ENCODE results near the gene LTA. TPM values are rescaled to one million over a fixed set of nuclear protein-coding genes. Genes with fewer than 3 reads are reported as not detected.

Gene LTA, protein sequence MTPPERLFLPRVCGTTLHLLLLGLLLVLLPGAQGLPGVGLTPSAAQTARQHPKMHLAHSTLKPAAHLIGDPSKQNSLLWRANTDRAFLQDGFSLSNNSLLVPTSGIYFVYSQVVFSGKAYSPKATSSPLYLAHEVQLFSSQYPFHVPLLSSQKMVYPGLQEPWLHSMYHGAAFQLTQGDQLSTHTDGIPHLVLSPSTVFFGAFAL
- not detected in 2 replicates for total RNA-seq
- polyA plus RNA-seq (2012), result 0.18 TPM

DNA sequence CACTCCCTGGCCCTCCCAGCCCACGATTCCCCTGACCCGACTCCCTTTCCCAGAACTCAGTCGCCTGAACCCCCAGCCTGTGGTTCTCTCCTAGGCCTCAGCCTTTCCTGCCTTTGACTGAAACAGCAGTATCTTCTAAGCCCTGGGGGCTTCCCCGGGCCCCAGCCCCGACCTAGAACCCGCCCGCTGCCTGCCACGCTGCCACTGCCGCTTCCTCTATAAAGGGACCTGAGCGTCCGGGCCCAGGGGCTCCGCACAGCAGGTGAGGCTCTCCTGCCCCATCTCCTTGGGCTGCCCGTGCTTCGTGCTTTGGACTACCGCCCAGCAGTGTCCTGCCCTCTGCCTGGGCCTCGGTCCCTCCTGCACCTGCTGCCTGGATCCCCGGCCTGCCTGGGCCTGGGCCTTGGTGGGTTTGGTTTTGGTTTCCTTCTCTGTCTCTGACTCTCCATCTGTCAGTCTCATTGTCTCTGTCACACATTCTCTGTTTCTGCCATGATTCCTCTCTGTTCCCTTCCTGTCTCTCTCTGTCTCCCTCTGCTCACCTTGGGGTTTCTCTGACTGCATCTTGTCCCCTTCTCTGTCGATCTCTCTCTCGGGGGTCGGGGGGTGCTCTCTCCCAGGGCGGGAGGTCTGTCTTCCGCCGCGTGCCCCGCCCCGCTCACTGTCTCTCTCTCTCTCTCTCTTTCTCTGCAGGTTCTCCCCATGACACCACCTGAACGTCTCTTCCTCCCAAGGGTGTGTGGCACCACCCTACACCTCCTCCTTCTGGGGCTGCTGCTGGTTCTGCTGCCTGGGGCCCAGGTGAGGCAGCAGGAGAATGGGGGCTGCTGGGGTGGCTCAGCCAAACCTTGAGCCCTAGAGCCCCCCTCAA, at the start of gene LTA:
Gene LTA, plus strand, starts transcription at position 249 of the 871 bp plus-strand sequence. Its CDS starts 454 bp downstream, at position 703.
- no peak for DNase-seq (ENCODE audit: low read depth)

DNA sequence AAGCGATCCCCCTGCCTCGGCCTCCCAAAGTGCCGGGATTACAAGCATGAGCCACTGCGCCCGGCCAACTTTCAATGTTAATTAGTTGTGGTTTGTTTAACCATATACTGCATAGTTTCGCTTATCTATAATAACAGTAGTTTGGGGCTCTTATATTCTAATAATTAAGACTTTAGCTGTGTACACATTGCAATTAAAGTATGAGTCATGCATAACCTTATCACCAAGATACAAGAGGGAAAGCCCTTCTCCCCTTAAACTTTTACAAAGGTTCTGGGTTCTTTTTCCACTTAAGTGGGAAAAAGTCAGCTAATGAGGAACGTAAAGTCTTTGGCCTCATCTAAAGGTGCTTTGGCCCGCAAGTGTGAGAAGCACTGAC, 46.5 kb upstream of the LTA start:
- DNase-seq (ENCODE audit: low read depth), result no peak

DNA sequence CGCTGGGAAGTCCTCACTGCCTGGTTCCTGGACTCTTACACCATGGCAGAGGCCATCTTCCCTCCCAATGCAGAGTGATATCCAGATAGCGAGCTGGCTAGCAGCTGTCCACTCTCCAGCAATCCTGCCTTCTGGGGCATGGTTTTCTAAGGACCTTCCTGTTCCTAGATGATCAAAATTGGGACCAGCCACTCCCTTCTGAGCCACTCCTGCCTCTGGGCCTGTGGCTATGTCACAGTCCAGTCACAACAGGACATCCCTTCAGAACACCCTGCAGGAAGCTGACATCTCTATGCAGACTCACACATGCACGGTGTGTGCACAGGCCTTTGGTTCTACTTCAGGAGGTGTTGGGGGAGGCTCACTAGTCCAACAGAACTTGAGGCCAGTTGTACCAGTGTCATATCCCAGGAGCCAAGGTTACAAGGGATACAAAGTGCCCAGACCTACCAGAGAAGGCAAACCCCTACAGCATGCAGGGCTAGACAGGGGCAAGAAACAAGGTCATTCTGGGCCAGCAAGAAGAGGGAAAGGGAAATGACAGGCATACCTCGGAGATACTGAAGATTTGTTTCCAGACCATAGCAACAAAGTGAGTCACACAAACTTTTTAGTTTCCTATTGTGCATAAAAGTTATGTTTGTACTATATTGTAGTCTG, 46.0 kb upstream of the LTA start:
- peak; percentile 46 for DNase-seq (ENCODE audit: low read depth)

DNA sequence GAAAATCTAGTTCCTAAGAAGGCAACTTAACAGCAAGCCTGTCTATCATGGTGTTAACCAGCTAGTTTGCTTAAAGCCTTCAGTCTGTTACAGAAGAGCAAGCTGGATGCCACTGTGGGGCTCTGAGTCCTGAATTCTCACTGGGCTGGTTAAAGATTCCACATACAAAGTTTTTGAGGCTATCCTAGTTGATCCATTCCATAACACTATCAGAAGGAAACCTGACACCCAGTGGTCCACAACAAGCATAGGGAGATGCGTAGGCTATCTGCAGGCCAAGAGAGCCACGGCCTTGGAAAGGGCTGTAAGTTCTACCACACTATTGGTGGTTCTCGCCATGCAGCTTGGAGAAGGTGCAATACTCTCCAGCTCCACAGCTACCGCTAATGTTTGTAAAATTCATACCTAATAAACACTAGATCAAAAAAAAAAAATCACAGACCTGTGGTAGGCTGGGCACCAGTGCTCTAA, 43.7 kb upstream of the LTA start:
- no peak for DNase-seq (ENCODE audit: low read depth)

DNA sequence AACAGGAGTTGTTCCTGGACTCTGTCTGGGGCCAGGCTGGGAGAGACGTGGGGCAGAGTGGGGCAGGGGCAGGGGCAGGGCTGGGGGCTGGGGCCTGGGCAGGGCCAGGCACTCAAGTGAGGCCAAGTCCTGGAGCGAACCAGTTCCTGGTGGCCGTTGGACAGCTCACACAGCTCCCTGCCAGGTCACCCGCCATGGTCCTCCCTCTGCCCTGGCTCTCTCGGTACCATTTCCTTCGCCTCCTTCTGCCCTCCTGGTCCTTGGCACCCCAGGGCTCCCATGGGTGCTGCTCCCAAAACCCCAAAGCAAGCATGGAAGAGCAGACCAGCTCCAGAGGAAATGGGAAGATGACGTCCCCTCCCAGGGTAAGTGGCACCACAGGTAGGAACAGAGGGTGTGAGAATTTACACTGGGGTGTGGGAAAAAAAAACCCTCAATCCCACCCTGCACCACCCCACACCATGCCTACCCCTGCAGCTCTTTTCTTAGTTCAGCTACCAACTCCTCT, 43.2 kb upstream of the LTA start, which contains the start of gene MCCD1:
Gene MCCD1, plus strand, starts transcription at position 142 of the 508 bp plus-strand sequence. Its CDS starts 53 bp downstream, at position 195.
- no peak for DNase-seq (ENCODE audit: low read depth)

DNA sequence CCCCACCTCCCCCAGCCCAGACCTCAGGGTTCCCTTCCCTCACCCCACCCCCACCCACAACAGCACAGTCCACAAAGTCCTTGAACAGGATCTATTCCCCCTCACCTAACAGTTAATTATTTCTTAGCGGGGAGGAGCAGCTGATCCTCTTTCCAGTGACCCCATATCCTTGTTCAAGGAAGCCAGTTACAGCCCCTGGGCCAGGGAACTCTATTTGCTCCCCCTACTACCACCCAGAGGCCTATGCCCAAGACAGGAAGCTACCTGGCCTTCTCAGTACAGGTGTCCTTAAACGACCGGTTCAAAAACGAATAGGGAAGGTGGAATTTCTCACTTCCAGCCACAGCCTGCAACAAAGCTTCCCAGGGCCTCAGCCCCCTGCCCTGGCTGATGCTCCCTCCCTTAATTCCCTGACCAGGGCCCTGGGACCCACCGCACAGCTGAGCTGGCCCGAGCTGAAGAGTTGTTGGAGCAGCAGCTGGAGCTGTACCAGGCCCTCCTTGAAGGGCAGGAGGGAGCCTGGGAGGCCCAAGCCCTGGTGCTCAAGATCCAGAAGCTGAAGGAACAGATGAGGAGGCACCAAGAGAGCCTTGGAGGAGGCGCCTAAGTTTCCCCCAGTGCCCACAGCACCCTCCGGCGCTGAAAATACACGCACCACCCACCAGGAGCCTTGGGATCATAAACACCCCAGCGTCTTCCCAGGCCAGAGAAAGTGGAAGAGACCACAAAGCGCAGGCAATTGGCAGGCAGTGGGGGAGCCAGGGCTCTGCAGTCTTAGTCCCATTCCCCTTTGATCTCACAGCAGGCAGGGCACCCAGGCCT, 42.5 kb upstream of the LTA start:
- DNase-seq (ENCODE audit: low read depth), result no peak

DNA sequence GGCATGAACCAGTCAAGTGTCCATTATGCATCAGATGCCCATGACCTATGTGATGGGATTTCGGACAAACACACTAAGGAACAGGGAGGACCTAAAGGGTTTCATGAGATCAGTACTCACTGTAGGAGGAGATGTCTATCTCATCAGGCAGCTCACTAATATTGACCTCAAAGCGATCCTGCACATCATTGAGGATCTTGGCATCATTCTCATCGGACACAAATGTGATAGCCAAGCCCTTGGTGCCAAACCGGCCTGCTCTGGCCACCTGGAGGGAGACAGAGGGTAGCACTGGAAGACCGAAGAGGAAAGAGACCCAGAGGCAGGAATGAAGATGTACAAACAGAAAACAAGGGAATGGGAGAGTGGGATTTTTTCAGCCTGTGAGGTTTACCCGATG, 41.4 kb upstream of the LTA start:
- DNase-seq (ENCODE audit: low read depth), result no peak

DNA sequence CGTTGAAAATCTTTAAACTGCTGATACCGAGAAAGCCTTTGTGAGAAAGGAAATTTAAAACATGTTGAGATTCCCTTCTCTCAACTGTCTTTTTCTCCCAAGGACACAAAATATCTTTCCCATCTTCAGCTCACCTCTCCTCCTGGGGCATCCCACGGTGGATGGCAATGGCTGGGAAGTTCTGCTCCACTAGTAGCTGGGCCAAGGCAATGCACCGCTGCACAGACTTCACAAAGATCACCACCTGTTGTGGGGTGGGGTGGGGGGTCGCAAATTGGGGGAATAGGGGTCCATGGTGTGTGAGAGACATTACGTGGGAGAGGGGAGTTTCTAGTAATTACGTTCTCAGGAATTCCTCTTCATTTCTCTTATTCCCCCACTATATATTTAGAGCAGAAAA, 40.9 kb upstream of the LTA start:
- DNase-seq (ENCODE audit: low read depth), result no peak

DNA sequence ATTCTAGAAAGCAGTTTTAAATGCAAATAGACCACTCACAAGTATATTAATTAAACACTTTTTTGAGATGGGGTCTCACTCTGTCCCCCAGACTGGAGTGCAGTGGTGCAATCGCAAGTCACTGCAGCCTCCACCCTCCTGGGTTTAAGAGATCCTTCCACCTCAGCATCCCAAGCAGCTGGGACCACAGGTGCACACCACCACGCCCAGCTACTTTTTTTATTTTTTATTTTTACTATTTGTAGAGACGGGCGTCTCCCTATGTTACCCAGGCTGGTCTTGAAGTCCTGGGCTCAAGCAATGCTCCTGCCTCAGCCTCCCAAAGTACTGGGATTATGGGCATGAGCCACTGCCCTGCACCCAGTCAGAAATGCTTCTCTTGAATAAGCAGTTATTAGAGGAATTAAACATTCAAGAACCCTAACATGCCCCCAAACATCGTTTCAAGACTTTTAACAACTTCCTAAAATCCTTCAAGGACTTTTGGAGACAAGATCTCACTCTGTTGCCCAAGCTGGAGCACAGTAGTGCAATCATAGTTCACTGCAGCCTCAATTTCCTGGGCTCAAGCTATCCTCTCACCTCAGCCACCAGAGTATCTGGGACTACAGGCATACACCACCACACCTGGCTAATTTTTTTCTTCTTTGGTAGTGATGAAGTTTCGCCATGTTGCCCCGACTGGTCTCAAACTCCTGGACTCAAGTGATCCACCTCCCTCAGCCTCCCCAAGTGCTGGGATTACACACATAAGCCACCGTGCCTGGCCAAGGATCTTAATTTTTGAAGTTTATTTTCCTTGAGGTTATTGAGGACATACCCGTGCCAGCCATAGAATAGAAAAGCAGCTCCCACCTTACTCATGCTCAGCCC, 40.1 kb upstream of the LTA start:
- DNase-seq (ENCODE audit: low read depth), result no peak

DNA sequence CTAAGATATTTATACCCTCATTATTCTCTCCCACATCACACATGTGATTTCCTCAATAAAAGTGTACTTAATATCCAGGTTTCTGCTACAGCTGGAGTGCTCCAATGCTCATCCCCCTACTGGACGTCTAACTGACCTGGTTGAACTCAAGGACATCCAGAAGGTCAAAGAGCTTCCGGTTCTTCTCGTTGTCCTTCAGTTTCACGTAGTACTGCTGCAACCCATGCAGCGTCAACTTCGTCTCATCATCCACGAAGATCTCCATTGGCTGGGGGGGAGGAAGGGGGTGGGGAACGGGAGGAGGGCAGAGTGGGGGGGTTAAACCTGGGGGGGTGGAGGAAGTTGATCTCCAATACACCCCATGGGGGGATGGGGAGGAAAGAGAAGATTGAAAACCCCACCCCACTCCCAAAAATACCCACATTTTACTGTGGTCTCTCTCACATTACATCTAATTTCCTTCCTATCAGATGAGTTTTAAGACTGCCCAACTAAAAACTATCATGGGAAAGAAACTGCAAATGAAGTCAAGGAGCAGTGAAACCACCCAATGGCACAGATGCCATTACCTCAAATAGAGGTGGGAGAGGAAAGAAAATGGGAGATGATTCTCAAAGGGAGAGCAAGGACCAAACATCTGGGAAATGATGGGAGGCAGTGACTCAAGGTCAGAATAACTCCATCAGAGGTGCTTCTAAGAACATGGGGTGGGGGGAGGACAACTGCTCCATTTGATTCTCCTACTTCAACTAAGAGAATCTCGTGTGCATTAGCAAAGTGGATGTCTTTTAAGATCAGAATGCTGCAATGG, 39.2 kb upstream of the LTA start:
- no peak for DNase-seq (ENCODE audit: low read depth)

DNA sequence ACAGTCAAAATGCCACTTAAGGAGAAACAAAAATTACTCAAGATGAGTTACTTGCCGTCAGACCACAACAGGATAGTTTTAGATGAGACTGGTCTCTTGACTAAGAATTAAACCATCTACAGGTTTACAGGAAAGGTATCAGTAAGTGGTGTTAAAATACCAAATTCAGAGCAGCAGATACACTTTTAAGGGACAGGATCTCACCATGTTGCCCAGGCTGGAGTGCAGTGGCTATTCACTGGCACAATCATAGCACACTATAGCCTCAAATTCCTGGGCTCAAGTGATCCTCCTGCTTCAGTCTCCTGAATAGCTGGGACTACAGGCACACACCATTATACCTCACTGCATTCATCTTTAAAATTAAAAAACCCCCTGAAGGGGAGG, 38.6 kb upstream of the LTA start:
- no peak for DNase-seq (ENCODE audit: low read depth)

DNA sequence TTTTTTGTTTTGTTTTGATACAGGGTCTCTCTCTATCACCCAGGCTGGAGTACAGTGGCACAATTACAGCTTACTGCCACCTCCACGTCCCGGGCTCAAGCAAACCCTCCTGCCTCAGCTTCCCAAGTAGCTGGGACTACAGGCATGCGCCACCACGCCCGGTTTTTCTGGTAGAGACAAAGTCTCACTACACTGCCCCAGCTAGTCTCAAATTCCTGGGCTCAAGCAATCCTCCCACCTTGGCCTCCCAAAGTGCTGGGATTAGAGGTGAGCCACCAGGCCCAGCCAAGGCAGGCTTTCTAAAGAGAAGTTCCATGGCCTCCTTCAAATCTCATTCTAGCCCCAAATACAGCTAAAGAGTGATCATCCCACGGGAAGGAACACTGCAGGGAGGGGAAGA, 38.1 kb upstream of the LTA start:
- DNase-seq (ENCODE audit: low read depth), result no peak

DNA sequence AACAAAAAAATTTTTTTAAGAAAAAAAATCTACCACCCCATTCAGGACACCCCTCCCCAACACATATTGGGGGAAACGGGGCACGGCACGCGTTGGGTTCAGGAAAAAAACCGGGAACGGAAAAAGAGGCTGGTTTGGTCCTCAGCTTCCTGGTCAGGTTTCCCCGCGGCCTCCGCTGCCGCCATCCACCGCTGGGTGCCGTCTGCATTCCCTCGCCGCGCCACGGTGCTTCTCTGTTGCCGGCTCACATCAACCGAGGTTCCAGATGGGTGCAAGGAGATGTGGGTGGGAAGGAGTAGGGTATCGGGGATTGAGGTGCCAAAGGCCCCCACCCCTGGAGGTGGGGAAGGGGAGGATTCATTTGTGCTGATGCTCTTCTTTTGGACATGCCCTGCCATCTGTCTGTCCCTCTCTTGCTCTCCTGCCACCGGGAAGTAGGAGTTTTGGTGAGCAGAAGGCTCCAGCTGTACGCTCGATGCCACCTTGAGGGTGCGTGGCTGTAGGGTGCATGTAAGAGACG, 37.5 kb upstream of the LTA start:
- DNase-seq (ENCODE audit: low read depth), result no peak

DNA sequence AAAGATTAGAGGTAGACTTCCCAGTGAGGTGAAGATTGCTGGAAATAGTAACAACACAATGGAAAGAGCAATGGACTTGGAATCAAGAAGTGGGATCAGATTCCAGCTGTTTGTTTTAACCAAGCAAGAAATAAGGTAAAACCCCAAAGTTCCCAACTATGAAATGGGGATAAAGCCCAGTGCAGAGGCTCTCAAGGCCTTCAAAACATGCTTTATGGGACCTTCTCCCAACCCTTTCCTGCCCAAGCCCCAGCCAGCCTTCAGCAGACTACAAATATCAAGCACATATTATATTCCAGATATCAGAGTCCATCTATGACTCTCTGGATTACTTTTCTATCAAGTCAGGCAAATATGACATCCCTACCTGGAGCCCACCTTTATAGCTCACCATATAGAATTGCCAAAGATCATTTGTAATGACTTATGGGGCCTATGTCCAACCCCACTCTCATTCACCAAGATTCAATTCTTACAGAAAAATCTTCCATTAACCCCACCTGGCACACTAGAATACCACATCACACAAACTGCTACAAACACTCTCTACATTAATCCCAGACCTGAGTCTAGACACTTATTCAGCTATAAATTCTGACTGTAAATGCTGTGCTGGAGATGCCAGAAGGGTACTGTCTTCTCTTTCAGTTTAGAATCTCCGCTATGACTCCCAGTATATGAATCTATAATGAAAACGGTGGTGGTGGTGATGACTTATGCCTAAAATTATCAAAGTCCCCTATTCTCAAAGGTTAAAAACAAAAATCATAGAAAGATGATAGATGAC, 36.4 kb upstream of the LTA start:
- DNase-seq (ENCODE audit: low read depth), result no peak

DNA sequence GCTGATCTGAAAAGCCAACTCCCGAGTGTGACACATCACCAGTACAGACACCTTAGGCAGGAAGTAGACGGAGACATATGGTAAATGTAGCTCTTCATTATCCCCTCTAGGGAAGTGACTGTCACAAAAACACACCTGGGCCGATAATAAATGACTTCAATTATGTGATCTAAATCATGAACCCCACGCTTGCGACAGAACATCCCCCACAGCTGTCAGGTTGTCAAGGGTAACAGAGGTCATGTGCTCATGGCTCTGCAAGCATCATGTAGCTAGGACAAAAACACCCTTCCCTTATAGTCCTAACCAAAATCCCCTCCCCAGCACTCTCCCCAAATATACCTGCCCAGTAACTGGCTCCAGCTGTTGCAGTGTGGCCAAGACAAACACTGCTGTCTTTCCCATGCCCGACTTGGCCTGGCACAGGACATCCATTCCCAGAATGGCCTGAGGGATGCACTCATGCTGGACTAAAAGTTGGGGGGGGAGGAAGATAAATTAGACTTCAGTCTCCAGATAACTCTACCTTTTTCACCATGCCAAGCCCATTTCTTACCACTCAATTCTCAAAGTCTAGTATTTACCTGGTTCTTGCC, 33.2 kb upstream of the LTA start:
- no peak for DNase-seq (ENCODE audit: low read depth)

DNA sequence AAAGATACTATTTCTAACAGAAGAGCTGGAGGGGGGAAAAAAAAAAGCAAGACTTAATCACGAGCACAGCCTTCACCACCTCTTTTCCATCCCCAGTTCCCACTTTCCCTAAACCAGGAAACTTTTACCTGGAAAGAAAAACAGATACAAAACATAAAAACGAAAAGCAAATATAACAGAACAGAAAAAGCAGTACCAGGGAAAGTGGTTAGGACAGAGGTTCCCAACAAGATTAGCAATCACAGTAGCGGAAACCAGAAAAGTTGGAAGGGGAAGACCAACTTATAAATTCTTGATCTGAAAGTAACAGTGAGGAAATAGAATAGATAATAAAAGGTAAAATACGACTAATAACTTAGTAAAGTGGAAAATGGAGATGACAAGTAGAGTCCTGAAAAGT, 31.4 kb upstream of the LTA start:
- no peak for DNase-seq (ENCODE audit: low read depth)

DNA sequence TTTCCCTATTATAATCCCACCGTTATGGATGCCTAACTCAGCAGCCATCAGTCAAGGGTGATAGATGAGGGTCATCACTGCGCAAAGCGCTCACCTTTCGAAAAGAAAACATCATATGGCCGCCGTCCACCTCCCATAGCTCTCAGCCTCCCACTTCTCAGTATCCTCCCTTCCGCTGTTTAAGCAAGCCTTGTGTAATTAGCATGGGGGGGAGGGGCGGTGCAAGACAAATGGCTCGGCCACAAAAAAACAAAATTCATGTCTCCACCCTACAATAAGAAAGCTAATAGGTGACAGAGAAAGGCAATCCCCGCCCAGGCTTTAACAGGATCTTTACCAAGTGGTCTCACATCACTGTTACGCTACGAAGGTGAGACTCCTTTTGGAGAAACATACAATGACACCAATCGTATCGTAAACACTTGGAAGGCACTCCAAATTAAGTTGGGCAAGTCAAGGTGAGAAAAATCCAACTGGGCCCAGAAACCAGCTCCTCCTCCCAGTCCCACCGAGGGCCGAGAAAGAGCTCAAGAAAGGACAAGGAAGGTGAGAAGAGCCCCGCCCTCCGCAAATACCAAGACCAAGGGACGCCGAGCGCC, 30.9 kb upstream of the LTA start:
- peak; percentile 39 for DNase-seq (ENCODE audit: low read depth)

Measured in myocyte (in vitro differentiated cells).